ENCODE measurements around the gene SOX2.
"Not testable (repeated sequence)": the region's sequence is repeated elsewhere in the genome, so short reads cannot be mapped to it uniquely, and the experiment has no call there.

The SOX2 gene

DNA sequence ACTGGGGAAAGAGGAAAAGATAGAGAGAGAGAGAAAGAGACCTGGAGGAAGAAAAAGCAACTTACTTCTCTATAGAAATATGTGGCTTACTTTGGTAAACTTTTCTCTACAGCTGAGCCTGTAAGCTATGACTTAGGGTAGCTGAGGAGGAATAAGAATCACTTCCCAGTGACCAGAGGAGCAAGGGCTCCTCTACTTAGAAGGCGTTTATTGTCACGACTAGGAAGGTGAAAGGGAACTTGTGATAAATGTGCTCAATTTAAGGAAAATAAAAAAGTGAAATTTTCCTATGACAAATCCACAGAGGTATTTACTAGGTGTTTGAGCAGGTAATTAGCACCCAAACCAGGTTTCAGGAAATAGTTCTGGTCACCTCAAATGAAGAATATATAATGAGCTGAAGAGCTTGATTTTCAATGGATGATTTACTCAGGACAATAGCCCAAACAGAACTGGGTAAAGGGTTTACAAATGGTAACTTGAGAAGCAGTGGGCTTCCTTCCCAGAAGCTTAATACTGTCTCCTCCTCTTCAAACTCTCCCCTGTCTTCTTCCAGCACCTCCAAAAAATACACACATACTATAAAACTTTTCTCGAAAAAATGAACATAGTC is 46.1 kb downstream of the SOX2 start:
- no peak for DNase-seq (ENCODE audit: low read depth)

DNA sequence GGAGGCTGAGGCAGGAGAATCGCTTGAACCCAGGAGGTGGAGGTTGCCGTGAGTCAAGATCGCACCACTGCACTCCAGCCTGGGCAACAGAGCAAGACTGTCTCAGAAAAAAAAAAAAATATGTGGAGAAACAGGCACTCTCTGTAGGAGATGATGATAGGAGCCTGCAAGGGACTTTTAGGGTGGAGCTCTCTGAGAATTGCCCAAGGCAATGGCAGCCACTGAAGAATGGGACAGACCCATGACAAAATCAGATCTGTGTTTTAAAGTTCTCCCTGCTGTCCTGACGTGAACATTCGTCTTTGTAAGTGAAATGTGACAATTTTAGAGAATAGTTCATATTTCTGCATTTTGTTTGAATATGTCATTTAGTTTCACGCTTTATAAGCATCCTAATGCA is 50.2 kb downstream of the SOX2 start:
- no peak for DNase-seq (ENCODE audit: low read depth)

DNA sequence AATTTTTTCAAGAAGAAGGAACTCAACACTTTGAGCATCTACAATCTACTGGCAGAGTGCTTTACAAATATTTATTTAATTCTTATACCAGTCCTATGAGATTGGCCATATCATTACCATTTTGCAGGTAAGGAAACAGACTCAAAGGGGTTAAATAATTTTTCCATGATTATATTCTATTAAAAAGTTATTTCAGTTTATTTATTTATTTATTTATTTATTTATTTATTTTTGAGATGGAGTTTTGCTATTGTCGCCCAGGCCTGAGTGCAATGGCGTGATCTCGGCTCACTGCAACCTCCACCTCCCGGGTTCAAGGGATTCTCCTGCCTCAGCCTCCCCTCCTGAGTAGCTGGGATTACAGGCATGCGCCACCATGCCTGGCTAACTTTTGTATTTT is 52.3 kb downstream of the SOX2 start:
- DNase-seq (ENCODE audit: low read depth), result not testable (repeated sequence)

Data from iris pigment epithelial cell (primary cell).